HG02798 (cell line): ENCODE measurements around the gene ITGAL.
"Not testable (repeated sequence)": the region's sequence is repeated elsewhere in the genome, so short reads cannot be mapped to it uniquely, and the experiment has no call there.

ENCODE experiments used
- ATAC-seq: cut with Tn5 transposase; IDR thresholded peaks from one replicate; pipeline ENCODE4 v1.9.1; 2021; ENCODE audit warnings: mild to moderate bottlenecking; ENCODE audit not compliant: unreplicated experiment, poor library complexity

The ITGAL gene

DNA sequence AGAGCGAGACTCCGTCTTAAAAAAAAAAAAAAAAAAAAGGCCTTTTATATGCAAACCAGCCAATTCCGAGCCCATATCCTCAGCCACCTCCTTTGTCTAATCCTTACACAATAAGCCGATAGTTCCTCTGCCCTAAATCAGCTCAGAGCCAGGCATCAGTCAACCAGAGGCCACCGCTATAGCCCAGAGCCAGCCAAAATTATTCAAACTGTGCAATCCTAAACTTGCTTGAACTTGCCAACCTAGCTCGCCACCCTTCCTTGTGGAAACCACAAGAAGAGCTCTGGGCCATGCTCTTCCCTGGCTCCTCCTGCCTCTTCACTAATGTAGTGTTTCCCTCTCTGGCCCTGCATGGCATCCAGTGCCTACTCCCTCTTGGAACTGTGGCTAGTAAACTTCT, 17.7 kb downstream of the ITGAL start:
- no peak for ATAC-seq

DNA sequence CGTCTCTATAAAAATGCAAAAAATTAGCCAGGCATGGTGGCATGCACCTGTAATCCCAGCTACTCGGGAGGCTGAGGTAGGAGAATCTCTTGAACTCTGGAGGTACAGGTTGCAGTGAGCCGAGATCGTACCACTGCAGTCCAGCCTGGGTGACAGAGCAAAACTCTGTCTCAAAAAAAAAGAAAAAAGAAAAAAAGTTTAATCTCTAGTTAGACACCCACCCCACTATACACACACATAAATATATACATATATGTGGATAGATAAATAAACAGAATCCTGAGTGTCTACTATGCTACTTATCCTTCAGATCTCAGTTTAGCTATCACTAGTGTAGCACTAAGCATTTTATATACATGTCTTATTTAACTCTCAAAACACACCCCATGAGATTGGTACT, 18.7 kb downstream of the ITGAL start:
- no peak for ATAC-seq

DNA sequence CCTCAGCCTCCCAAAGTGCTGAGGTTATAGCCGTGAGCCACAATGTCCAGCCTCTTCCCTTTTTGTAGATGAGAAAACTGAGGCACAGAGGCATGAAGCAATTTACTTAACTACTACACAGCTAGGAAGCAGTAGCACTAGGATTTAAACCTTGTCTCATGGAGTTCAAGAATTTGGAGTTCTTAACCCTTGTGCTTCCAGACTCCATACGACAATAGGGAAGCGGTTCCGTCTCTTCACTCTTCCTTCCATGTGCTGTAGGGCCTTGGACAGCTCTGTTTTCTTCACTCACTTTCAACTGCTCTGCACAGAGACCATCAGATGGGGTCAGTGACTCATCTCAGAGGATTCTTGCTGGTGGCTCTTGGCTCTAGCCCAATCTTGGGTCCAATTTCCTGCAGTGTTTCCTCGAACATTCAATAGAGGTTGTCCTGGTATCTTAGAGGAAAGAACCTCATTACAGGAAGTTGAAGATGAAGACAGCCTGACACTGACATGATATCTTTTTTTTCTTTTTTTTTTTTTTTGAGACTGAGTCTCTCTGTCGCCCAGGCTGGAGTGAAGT, 19.3 kb downstream of the ITGAL start:
- ATAC-seq, result no peak

DNA sequence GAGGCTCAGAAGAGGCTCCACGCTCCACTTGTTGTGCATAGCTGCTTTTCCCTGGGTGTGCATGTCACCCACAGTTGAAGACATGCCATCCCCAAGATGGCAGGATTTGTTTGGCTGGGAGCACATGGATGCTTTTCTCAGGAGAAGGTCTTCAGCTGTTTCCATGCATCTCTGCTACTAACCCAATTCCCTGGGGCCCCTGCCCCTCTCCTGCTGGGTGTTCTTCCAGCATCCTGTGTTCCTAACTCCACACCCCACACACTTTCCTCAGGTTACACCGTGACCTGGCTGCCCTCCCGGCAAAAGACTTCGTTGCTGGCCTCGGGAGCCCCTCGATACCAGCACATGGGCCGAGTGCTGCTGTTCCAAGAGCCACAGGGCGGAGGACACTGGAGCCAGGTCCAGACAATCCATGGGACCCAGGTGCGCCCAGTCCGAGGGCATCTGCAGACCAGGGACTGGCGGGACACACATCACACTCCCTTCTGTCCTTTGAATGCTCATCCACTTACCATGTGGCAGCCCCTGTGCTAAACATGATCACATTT, 21.5 kb downstream of the ITGAL start:
- no peak for ATAC-seq

DNA sequence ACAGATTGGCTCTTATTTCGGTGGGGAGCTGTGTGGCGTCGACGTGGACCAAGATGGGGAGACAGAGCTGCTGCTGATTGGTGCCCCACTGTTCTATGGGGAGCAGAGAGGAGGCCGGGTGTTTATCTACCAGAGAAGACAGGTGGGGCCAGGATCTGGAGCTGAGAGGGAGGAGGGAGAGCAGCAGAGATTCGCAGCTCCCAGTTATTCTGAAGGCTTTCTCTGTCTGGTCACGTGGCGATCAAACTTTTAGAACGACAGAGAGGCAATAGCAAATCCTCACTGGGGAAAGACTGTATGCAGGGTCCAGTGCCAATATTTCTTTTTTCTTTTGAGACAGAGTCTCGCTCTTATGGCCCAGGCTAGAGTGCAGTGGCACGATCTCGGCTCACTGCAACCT, 22.2 kb downstream of the ITGAL start:
- no peak for ATAC-seq

DNA sequence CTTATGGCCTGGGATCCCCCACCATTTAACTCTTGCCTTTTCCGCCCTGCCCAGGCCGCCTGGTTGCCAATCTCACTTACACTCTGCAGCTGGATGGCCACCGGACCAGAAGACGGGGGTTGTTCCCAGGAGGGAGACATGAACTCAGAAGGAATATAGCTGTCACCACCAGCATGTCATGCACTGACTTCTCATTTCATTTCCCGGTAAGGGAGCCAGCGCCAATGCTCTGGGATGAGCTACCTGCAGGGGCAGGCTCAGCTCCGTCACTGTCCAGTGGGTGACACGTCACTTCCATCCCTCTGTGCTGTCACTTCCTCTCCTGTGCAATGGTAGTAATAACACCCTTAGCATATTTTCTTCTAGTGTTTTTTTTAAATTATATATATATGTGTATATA, 26.7 kb downstream of the ITGAL start:
- no peak for ATAC-seq

DNA sequence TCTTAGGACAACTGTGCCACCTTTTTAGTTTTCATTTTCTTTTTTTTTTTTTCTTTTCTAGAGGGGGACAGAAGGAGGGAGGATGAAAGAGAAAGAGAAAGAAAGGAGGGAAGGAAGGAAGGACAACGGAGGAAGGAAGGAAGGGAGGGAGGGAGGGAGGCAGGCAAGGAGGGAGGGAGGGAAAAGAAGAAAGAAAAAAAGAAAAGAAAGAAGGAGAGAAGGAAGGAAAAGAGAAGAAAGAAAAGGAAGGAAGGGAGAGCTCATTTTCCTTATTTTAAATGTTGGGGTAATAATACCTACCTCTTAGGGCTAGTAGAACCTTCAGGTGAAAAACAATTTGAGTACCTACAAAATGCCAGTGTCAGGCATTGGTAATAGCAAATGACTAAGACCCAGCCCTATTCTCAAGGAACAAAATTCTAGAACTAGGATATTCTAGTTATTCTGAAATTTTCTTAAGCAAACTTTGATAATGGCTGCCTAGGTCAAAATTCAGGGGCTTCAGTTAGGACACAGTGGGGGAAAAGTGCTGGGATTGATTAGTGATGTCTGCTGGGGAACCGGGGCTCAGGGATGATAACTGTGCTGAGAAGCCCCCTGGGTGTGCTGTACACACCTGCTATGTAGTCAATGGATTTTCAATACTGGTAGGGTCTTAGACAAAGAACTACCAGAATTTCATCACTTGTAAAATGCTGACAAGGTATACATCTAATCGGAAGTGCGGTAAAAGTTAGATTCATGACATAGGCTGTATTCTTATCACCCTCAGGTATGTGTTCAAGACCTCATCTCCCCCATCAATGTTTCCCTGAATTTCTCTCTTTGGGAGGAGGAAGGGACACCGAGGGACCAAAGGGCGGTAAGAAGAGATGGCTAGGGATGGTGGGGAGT, 31.1 kb downstream of the ITGAL start:
- no peak for ATAC-seq

DNA sequence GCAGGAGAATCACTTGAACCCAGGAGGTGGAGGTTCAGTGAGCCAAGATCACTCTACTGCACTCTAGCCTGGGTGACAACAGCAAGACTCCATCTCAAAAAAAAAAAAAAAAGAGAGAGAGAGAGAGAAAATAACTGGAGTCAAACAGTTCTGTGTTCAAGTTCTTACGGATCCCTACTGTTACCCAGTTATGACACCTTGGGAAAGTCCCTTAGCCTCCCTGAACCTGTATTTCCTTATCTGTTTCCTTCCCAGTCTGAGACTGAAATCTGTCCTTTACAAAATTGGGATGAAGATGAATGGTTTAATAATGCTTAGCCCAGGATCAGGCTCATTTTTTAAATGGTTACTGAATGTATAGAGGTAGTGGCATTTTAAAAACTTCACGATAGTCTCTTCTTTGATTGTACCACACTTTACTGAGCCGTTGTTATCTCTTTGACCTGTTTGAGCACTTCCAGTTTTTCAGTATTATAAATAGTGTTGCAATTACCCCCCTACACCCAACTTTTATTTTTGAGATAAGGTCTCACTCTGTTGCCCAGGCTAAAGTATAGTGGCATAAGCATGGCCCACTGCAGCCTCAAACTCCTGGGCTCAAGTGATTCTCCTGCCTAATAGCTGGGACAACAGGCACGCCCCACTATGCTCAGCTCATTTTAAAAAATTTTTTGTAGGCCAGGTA, 36.7 kb downstream of the ITGAL start:
- ATAC-seq, result no peak

DNA sequence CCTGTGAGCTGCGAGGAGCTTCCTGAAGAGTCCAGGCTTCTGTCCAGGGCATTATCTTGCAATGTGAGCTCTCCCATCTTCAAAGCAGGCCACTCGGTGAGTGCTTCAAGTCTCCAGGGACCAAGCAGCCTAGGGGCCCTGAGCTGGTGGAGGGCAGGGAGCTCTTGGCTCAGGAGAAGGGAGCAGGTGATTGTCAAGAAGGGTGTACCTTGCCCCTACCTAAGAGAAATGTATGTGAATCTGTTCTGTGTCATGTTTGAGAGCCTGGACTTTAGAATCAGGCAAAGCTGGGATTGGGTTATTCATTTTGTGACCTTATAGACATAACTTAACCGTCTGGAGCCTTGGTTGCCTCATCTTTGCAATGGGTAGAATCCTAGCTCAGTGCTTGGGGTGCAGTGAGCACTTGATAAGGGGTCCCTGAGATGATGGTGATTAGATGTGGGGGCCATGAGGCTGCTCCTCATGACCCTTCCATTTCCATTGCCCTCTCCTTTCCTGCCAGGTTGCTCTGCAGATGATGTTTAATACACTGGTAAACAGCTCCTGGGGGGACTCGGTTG, 37.9 kb downstream of the ITGAL start:
- no peak for ATAC-seq

DNA sequence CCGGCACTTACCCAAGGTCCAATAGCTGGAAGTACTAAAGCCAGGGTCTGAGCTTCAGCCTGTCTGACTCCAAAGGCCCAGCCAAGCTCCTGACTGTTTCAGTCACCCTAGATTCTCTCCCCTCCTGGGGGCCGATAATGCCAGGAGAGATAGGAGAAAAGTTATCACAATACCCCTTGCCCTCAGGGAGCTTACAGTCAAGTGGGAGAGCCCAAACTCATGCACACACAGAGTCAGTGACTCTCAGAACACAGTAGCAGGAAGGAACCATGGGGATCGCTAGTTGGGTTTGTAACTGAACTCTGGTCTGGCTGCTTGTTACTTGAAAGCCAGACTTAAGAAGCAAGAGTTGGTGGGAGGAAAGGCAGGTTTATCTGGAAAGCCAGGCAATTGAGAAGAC, 39.0 kb downstream of the ITGAL start:
- no peak for ATAC-seq

DNA sequence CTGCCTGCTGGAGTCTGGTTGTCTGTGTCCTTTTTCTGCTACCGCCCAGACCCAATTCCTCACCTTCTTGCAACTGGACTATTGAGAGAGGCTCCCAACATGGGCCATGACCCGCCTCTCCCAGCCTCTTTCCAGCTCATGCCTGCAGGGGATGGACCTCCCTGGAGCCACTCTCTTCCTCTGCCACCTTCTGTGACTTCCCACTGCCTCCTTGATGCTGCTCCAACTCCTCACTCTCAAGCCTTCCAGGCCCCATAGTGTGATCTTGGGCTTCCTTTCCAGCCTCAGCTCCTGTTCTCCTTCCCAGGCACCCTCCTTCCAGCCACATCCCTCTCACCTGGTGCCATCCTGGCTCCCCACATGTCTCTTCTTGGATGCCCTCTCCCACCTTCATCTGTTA, 42.7 kb downstream of the ITGAL start:
- ATAC-seq, result no peak

DNA sequence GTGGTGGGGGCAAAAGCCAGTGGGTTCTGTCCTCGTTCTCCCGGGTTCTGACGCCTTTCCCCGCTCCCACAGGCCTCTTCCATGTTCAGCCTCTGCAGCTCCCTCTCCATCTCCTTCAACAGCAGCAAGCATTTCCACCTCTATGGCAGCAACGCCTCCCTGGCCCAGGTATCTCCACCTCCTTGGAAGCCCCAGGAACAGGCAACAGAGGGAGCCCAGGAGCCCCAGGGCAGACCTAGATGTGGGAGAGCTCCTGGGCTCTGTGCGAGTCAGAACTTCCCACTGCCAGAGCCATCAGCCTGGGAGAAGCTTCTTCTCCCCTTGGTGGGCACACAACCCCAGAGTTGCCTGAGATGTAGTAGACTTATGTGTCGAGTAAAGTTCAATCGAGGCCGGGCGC, 46.0 kb downstream of the ITGAL start:
- ATAC-seq, result no peak

DNA sequence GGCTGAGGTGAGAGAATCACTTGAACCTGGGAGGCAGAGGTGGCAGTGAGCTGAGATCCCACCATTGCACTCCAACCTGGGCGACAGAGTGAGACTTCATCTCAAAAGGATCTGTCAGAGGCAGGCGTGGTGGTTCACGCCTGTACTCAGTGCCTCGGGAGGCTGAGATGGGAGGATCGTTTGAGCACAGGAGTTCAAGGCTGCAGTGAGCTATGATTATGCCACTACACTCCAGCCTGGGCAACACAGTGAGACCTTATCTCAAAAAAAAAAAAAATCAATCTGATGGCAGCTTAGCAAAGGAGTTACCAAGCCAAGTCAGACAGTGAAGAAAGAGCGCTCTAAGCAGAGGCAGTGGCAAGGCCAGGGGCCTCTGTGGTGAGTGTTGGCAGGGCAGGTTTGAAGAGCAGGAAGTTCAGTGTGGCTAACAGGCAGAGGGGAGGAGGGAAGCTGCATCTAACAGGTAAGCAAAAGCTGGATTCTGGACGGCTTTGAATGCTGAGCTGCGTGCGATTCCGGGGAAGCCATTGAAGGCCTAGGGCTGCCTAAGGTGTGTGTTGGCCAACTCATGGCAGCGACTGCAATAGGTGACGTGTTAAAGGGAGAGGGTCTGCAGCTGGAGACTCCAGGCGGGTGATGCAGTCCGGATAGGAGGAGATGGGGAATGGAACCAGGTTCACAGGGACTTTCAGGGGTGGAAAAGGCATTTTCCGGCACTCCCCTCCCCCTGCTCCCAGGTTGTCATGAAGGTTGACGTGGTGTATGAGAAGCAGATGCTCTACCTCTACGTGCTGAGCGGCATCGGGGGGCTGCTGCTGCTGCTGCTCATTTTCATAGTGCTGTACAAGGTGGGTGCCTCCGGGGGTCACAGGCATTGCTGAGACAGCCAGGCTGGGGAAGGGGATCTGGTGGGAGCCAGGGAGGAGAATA, 46.8 kb downstream of the ITGAL start:
- no peak for ATAC-seq

DNA sequence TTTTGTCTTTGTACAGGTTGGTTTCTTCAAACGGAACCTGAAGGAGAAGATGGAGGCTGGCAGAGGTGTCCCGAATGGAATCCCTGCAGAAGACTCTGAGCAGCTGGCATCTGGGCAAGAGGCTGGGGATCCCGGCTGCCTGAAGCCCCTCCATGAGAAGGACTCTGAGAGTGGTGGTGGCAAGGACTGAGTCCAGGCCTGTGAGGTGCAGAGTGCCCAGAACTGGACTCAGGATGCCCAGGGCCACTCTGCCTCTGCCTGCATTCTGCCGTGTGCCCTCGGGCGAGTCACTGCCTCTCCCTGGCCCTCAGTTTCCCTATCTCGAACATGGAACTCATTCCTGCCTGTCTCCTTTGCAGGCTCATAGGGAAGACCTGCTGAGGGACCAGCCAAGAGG, 48.9 kb downstream of the ITGAL start:
- ATAC-seq, result no peak

DNA sequence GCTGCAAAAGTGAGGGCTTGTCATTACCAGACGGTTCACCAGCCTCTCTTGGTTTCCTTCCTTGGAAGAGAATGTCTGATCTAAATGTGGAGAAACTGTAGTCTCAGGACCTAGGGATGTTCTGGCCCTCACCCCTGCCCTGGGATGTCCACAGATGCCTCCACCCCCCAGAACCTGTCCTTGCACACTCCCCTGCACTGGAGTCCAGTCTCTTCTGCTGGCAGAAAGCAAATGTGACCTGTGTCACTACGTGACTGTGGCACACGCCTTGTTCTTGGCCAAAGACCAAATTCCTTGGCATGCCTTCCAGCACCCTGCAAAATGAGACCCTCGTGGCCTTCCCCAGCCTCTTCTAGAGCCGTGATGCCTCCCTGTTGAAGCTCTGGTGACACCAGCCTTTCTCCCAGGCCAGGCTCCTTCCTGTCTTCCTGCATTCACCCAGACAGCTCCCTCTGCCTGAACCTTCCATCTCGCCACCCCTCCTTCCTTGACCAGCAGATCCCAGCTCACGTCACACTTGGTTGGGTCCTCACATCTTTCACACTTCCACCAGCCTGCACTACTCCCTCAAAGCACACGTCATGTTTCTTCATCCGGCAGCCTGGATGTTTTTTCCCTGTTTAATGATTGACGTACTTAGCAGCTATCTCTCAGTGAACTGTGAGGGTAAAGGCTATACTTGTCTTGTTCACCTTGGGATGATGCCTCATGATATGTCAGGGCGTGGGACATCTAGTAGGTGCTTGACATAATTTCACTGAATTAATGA, 49.5 kb downstream of the ITGAL start:
- ATAC-seq, result no peak

DNA sequence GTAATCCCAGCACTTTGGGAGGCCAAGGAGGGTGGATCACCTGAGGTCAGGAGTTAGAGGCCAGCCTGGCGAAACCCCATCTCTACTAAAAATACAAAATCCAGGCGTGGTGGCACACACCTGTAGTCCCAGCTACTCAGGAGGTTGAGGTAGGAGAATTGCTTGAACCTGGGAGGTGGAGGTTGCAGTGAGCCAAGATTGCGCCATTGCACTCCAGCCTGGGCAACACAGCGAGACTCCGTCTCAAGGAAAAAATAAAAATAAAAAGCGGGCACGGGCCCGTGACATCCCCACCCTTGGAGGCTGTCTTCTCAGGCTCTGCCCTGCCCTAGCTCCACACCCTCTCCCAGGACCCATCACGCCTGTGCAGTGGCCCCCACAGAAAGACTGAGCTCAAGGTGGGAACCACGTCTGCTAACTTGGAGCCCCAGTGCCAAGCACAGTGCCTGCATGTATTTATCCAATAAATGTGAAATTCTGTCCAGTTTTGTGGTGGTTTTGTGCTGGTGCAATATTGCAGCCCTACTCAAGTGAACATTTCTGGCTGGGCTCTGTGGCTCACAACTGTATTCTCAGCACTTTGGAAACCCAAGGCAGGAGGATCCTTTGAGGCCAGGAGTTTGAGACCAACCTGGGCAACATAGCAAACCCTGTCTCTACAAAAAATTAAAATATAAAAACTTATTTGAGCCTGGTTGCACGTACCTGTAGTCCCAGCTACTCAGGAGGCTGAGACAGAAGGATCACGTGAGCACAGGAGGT, 50.3 kb downstream of the ITGAL start:
- not testable (repeated sequence) for ATAC-seq

DNA sequence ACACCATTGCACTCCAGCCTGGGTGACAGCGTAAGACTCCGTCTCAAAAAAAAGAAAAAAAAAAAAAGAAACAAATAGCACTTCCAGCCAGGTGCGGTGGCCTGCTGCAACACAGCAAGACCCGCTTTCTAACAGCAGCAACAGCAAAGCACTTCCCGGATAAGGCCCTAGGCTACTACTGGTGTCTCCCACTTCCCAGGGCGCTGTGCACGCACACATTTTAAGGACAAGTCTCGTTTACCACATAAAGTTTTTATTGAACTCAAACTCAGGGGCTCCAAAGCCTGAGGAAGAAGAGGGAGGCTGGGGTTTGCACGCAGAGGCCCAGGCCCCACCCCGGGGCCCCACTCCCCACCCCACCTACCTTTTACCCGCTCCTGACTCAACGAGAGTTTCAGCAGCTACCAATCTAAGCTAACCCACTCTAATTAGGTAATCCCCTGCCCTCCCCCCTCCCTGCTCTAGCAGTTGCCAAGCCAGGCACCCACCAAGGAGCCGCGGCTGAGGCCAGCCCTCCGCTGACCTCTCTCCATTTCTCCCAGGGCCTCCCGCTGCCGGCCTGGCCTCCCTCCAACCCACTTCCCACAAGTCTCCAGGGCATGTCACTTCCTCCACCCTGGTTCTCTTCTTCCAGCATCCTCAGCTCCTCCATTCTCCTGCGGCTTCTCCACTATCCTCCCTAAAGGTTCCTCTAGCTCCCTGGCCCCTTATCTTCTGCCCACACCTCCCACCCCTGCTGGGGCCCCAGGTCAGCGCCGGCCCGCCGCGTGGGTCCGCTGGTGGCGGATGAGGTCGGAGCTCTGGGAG, 51.4 kb downstream of the ITGAL start:
- ATAC-seq, result no peak
